GM18508 (cell line): Measurements from ENCODE around the gene RPL22L1.
"Not testable (repeated sequence)": the region's sequence is repeated elsewhere in the genome, so short reads cannot be mapped to it uniquely, and the experiment has no call there.

Source experiments
- ATAC-seq: cut with Tn5 transposase; IDR thresholded peaks from one replicate; pipeline ENCODE4 v1.9.1; 2021; ENCODE audit warnings: moderate number of reproducible peaks; ENCODE audit not compliant: insufficient read depth, unreplicated experiment

Gene RPL22L1

DNA sequence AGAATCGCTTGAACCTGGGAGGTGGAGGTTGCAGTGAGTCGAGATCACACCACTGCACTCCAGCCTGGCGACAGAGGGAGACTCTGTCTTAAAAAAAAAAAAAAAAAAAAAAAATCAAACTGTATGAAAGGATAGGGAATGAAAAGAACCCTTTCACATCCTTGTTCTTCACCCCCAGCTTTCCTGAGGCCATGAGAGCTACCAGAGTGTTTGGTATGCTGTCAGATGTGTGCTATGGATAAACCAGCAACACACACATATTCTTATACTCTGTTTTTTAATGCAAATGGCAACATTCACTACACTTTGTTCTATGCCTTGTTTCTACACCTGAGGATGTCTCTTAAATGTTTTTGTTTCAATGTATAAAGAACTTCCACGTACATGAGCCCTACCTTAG is 33.5 kb downstream of the RPL22L1 start:
- ATAC-seq: no peak

DNA sequence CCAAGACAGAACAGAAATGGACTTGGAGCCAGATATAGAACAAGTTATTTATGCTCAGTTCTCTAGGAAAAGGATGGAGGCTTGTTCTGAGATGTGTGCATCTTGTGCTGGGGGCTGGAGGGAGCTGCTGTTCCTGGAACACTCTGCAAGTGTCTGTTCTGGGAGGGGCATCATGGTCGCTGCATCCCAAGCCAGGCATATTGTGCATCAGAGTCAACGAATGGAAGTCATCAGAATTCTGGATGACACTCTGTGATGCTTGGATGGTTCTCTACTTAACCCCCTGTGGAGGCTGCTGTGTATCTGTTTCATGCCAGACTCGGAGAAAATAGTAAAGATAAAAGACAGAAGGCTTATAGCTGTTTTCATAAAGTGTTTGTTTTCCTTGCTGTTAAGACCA is 34.7 kb downstream of the RPL22L1 start:
- ATAC-seq: no peak

DNA sequence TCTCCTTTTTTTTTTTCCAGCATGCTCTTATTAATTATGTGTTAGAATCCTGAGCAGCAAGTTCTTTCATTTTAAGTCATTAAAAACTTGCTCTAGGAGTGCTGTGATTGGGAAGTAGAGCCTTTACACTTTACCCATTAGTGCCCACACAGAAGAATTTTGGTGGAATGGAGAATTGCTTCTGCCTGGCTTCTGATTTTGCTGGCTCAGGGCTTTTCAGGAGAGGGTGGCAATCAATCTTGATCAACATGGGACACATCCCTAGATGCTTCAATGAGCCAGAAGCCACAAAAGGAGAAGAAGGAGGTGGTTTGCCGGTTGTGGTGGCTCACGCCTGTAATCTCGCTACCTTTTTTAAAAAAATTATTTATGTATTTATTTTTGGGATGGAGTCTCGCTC is 39.4 kb downstream of the RPL22L1 start:
- ATAC-seq: no peak

DNA sequence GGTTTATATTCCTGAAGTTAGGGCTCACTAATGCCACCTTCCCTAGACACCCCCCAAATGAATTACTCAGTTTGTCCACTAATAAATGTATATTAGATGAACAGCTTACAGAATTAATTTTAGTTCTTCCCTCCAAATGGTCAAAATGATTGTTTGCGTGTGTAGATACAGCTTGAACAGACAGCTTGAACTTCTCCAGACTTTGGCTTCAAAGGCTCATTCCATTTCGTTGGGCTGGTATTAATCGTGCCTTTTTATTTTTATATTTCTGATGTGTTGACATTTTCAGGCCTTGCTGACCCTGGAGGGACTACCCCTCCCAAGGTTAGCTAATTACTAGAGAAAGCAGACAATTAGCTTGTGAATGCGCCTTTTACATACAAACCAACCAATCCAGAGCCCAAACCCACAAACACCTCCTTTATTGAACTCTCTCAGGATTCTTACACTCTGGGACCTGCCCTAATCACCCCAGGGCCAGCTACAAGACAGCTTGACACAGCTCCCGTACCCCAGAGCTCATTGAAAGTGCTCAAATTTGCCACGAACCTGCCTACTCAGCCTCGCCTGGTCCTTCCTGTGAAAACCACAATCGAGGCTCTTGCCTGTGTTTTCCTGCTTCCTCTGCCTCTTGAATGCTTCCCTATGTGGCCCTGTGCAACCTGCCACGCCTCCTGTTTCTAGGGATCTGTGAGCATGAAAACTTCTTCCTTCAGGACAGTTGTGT is 40.3 kb downstream of the RPL22L1 start:
- ATAC-seq: no peak

DNA sequence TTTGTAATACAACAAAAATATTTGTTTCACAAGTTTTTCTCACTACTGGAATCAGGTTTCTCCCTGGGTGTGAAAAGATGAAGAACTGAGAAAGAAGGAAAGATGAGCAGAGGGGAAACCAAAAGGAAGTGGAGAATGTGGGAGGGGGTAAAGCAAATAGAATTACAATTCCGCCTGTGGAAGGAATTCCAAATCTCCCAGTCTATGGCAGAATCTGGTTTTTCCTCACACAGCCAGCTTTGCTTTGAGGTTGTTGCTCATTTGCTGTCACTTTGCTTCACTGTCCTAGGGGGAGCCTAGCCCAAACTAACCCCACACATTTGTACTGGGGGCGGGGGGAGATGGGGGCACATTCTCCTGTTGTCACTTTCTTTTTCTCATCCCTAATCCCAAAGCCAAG is 43.9 kb downstream of the RPL22L1 start:
- no peak for ATAC-seq

DNA sequence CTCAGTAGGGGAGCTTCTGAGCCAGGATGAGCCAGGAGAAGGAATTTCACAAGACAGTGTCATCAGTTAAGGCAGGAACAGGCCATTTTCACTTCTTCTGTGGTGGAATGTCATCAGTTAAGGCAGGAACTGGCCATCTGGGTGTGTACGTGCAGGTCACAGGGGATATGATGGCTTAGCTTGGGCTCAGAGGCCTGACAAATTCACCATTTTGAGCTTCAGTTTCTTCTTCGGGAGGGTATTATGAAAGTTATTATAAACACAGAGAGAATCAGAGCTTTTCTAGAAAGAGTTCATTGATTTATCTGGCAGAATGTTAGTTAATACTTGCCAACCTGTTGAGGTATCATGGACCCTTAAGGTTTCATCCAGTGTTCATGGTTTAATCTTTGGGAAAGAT is 46.4 kb downstream of the RPL22L1 start:
- not testable (repeated sequence) for ATAC-seq

DNA sequence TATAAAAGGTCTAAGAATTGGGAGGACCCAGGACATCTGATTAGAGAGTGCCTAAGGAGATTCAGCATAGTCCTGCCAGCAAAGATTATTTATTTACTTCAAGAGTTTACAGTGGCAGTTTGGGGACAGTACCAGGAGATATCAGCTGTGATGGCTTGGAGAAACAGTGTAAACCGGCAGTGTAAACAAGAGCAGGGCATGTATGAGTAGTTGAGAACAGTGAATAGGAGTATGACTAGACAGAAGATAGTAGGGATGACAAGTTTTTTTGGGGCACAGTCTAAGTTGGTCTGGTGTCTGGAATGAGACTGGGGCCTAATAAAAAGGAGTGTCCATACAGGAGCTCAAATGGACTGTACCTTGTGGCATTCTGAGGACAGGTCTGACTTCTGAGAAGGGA is 51.7 kb downstream of the RPL22L1 start:
- ATAC-seq: not testable (repeated sequence)

DNA sequence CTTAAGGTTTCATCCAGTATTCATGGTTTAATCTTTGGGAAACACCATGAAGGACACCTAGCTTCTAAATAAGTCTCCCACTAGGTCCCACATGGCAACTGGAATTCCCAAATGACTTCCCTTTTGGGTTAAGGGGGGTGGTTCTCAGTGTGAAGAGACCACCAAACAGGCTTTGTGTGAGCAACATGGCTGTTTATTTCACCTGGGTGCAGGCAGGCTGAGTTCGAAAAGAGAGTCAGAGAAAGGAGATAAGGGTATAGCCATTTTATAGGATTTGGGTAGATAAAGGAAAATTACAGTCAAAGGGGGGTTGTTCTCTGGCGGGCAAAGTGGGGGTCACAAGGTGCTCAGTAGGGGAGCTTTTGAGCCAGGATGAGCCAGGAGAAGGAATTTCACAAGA is 52.5 kb downstream of the RPL22L1 start:
- ATAC-seq: not testable (repeated sequence)

DNA sequence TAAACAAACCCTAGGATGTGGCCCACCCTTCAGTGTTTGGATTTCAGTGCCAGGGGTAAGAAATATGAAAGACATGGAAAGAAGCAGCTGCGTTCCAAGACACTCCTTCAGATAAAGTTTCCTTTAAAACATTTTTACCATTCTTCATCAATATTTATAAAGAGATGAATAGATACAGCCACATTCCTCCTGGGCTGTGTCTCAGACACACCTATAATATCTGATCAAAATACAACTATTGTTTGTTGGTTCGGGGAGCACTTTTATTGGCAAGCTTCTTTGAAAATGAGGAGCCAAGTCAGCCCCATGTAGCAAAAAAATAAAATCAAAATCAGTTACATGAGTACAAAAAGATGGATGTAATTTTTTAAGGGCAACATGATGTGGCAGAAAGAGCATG is 53.2 kb downstream of the RPL22L1 start:
- no peak for ATAC-seq

DNA sequence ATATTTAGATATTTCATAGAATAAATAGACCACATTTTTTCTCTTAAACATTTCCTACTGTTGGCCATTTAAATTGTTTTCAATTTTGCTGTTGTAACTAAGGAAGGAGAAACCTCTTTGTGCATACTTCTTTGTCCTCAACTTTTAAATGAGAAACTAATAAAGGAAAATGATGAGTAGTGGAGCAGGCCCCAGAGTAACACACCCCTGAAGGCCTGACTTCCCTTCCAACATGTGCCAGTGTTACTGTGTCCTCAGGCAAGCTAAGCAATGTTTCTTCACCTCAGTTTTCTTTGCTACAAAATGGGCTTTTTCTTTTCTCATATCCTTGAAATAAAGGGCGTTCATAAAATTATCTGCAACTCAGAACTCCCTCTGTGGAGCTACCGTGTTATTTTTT is 53.7 kb downstream of the RPL22L1 start:
- no peak for ATAC-seq

DNA sequence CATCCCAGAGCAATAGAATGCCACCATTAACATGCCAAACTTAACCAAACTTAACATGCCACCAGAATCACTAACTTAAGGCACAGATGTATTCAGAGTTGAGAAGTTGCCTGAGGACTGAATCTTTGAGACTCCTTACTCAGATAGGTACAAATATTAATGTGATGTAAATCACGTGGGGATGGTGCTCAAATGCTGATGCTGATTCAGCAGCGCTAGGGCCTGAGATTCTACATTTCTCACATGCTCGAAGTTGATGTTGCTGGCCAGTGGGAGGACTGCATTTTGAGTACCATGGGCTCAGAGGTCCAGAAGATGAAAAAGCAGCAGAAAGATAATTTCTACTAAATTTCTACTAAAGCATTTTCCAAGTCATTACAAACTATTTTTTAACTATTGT is 54.1 kb downstream of the RPL22L1 start:
- no peak for ATAC-seq

DNA sequence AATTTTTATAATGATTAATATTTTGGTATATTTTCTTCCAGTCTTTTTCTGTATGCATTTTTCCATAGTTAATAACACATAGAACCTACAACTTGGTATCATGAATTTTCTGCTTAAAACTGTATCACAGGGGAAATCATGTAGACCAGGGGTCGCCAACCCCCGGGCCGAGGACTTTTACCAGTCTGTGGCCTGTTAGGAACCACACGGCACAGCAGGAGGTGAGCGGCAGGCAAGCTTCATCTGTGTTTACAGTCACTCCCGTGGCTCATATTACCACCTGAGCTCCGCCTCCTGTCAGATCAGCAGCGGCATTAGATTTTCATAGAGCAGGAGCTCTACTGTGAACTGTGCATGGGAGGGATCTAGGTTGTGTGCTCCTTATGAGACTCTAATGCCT is 54.7 kb downstream of the RPL22L1 start:
- no peak for ATAC-seq
